DMS 273 (cell line): ENCODE results near the gene KRT35.

ENCODE experiments used
- DNase-seq: peaks from one replicate; lab custom pipeline; 2025; ENCODE audit not compliant: unreplicated experiment; lab: John Stamatoyannopoulos, UW

KRT35 gene

DNA sequence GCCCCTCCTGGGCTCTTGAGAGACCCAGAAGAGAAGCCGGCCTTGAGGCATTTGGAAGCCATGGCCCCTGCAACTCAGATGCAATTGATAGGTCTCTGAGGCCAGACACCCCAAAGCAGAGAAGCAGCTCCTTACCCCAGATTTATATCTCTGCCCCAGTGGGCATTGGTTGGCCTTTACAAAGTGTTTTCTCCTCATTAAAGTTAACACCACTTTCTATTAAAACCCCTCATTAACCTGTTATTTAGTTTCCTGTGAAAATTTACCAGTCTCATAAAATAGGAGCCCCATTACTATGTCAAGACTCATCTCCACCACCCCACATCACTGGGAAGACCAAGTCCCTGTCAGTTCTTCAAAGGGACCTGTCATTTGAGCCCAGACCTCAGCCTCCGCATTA, at the start of gene KRT35:
TSS of gene KRT35 (minus strand) at position 116 of the 400 bp plus-strand sequence. CDS start at position 62, 54 bp downstream.
- no peak for DNase-seq

DNA sequence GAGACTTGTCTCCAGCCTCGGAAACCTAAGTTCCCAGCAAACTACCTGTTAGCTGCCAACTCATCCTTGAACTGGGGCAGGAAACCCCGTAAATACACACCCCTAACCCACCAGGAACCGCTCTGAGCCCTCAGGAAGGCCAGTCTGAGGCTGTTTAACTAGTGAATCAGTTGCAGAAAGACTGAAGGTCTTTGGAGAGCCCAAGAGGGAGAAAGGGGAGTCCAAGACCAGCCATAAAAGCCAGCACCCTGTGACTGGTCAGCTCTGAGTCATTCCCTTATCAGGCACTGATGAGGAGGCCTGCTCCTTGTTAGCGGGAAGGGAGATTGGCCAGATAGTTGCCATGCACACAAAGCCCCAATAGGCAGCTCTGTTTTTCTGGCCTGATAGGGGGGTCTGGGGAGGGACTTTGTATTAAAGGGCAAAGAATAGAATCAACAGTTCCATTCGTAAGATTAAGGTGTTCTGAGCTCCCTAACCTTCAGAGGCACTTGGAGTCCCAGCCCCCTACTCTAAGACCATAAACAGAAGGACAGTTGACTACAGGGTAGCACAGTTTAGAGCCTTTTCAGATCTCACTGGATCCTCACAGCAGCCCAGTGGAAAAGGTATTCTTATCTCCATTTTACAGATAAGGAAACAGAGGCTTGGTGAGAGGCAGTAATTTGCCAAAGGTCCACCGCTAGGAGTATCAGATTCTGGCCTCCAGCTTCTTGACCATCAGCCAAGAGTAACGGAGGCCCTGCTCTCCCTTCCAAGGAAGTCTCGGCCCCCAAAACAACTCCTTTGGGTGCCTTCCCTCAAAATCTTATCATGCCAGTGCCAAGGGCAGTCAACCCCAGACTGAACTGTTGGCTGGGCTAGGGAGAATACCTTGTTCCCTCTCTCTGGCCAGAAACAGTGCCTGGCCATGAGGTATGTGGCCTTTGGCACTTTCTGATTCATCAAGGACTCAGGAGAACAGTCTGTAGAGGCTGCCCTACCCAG, 49.4 kb upstream of the KRT35 start:
- peak; percentile 37 for DNase-seq

DNA sequence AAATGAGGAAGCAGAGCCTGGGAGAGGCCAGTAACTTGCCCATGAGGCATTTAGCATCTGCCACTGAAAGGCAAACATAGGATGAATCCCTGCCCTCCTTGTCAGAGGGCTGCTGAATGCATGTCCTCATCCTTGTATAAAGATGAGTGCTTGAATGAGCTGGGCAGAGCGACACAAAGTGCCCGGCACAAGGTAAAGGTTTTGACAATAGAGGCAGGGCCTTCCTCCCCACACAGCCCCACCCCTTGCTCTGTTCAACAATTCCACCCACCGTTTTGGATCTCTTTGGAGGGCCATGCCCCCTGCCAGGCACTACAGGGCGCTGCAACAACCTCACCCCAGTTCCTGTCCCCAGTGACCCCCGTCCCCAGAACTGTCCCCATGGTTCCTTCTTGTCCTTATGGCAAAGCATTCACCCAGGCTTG, 48.6 kb upstream of the KRT35 start:
- no peak for DNase-seq

- DNase-seq: no peak
Measured at GRCh38 chr17:41528959-41529353, 48.0 kb upstream of the KRT35 start.

- DNase-seq: no peak
Measured at GRCh38 chr17:41527063-41528023, 46.4 kb upstream of the KRT35 start.

DNA sequence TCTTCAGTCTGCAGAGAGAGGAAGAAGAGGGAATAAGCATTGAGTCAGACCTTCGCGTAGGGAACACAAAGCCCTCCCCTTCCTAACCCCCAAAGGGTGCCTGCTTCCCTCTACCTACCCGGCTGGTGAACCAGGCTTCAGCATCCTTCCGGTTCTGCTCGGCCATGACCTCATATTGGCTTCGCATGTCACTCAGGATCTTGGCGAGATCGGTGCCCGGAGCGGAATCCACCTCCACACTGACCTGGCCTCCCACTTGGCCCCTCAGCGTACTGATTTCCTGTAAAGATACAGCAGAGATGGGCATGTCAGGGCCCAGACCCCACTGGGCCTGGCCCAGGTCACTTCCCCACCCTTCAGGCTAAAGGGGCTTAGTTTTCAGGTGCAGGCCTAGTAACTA, 43.3 kb upstream of the KRT35 start:
- DNase-seq: no peak

- DNase-seq: peak; percentile 82
Measured at GRCh38 chr17:41523787-41524186, 42.8 kb upstream of the KRT35 start.

DNA sequence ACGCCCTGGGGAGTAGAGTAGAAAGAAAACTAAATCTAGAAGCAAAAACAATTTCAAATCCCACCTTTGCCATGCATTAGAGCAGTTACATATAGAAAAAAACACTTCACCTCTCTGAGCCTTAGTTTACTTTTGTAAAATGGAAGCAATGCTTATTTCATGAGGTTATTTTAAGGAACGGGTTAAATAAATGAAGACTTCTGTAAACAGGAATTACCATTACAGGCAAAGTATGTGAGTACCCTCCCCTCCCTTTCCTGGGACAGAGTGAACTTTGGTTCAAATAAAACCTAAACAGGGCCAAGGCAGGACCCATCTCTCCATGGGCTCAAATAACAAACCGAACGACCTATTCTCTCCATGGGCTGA, 42.3 kb upstream of the KRT35 start:
- DNase-seq: no peak

- no peak for DNase-seq
Measured at GRCh38 chr17:41522301-41523224, 41.6 kb upstream of the KRT35 start.

DNA sequence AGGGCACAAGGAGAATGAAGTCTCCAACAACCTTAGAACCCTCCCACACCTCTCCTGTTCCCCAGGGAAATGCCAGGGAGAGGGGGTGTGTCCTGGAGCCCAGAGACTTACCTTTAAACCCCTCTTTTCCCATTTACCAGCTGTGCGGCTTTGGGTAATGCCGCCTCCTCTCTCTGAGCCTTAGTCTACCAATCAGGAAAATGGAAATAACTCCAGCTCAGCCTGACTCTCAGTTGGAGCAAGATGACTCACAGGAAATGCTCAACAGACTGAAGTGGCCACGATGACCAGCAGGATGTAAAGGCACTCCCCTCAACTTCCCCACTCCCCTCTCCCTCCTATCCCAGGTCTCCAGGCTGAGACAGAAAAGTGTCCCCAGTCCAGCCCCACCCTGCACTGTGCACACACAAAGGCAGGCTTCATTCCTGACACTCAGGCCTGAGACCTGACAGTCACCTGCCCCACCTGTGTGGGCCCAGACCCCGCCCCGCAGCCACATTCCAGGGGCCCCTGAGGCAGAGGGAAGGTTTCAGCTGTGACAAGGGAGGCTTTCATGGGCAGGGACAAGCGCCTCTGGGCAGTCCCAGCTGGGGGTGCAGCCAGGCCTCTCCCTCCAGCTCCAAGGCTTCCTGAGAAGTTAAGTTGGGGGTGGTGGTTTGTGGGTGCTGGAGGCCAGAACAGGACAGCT, 40.8 kb upstream of the KRT35 start:
- no peak for DNase-seq

- peak; percentile 60 for DNase-seq
Measured at GRCh38 chr17:41520821-41521521, 40.0 kb upstream of the KRT35 start.

- peak; percentile 96 for DNase-seq
Measured at GRCh38 chr17:41519501-41520224, 38.7 kb upstream of the KRT35 start.

DNA sequence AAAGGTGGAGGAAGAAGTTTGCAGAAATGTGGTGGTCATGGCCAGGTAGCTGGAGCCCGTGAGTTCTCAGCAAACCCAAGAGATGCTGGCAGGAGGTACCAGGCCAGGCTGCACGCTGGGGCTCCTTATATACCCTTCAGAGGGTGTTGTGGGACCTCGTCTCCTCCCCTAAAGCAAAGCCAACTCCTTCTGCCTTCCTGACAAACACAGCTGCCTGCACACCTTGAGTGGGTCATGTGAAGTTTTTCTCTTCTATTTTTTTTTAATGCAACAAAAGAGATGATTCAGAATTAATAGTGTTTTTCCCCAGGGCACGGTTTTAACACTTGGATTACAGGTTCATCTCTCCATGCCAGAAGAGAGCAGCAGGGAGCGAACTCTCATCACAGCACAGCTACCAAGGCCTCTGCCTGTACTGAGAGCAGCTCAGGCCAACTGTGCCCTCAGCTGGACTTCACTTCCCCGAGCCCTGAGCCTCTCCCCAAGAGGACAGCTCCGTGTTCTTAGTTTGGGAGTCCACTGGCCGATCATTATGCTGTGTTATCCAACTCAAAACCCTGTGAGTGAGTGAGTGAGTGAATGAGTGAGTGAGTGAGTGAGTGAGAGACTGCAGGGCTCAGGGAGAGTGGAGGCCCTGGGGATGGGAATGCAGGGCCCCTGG, 38.0 kb upstream of the KRT35 start, which contains the start of gene KRT15:
TSS of gene KRT15 (minus strand) at position 102 of the 661 bp plus-strand sequence. CDS start at position 39, 63 bp downstream.
- DNase-seq: peak; percentile 64

GRCh38 chr17:41518031-41518430, 37.1 kb upstream of the KRT35 start:
- no peak for DNase-seq

GRCh38 chr17:41516830-41517283, 35.9 kb upstream of the KRT35 start:
- DNase-seq: no peak

- no peak for DNase-seq
Measured at GRCh38 chr17:41516147-41516829, 35.3 kb upstream of the KRT35 start.

DNA sequence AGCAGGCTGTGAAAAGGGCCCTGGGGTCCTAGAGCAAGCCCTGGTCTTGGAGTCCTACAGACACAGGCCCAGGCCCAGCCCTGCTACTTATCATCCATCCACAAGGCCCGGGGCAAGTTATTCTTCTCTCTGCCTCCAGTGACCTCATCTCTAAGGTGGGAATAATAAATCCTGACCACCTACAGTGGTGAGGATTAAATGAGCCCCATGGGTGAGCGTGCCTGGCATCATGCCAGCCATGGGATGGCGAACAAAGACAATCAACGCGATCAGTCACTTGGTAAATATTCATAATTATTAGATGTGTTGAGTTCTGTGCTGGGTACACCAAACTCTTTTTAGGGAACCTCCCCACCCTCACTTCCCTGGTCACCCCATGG, 32.2 kb upstream of the KRT35 start:
- no peak for DNase-seq
